UCSD-AML1 (cell line): Measurements from ENCODE around the gene CPSF7.
A peak's percentile ranks its signal among the peaks of the same experiment; 100 is the strongest.
"Not testable (repeated sequence)": the region's sequence is repeated elsewhere in the genome, so short reads cannot be mapped to it uniquely, and the experiment has no call there.

Experiments
- DNase-seq: peaks from one replicate; lab custom pipeline; 2025; ENCODE audit not compliant: unreplicated experiment; lab: John Stamatoyannopoulos, UW

CPSF7 gene

DNA sequence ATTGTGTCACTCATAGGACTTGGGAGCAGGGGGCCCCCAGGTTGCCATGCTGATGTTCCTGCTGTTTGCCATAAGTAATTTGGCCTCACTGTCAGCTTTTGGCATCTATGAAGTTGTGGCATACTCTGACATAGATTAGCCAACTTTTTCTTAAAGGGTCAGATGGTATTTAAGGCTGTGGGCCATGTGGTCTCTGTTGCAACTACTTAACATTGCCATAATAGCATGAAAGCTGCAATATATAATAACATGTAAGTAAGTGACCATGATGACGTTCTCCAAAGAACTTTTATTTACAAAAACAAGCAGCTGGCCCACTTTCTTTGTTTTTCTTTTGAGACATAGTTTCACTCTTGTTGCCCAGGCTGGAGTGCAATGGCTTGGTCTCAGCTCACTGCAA is 39.6 kb downstream of the CPSF7 start:
- DNase-seq: no peak

DNA sequence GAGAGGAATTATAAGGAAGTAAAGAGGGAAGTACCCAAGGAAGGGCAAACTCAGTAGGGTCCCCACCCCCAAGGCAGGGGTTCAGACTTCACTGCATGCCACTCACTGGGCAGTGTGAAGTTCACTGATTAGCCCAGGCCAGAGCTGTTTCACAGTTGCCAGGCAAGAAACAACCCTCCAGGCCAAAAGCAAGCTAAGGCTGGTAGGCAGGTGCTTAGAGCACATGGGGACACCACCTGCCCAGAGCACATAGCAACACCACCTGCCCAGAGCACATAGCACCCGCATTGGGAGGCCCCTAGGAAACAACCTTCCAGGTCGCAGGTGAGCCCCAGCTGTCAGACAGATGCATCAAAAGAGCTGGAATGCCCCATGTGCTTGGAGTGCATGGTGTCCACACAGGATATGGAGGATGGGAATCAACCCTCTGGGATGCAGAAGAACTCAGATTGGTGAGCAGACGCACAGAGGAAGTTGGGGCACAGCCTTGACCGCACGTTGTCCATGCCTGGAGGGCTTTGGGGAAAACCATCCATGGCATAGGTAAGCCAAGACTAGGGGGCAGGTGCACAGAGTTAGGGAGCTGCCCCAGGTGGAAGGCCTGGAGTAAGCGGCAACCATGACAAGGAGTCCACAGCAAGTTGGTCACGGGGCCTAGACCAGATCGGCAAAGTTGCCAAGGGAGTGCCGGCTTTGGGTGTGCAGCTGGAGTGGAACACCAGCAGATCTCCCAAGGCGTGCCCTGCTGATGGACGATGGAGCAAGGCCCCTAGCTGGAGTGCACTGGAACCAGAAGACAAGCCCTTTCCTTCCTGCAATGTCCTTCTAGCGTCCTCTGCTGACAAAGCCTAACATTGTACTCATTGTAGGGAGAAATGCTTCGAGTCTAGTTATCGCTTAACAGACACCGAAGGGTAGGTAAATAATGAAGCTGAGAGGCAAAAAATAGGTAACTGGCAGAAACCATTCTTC is 45.2 kb downstream of the CPSF7 start:
- DNase-seq: peak; percentile 20

DNA sequence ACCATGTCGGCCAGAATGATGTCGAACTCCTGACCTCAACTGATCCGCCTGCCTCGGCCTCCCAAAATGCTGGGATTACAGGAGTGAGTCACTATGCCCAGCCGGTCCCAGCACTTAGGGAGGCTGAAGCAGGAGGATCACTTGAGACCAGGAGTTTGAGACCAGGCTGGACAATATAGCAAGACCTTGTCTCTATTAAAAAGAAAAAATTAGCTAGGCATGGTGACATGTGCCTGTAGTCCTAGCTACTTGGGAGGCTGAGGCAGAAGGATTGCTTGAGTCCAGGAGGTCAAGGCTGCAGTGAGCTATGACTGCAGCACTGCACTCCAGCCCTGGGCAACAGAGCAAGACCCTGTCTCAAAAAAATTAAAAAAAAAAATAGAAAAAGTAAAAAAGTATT is 45.9 kb downstream of the CPSF7 start:
- DNase-seq: not testable (repeated sequence)

DNA sequence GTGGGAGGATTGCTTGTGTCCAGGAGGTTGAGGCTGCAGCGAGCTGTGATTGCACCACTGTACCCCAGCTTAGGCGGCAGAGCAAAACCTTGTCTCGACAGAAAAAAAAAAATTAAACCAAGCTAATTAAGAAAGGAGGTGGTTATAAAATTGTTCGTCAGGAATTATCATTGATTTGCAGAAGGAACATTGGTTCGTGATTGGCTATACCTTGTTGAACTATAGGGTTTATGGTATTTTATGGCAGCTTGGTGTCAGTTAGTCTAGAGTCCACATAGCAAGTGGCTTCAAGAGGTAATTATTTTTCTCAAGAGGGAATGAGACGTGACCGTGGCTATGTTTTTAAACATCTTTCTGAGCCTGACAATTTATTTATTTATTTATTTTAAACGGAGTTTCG is 48.9 kb downstream of the CPSF7 start:
- no peak for DNase-seq

DNA sequence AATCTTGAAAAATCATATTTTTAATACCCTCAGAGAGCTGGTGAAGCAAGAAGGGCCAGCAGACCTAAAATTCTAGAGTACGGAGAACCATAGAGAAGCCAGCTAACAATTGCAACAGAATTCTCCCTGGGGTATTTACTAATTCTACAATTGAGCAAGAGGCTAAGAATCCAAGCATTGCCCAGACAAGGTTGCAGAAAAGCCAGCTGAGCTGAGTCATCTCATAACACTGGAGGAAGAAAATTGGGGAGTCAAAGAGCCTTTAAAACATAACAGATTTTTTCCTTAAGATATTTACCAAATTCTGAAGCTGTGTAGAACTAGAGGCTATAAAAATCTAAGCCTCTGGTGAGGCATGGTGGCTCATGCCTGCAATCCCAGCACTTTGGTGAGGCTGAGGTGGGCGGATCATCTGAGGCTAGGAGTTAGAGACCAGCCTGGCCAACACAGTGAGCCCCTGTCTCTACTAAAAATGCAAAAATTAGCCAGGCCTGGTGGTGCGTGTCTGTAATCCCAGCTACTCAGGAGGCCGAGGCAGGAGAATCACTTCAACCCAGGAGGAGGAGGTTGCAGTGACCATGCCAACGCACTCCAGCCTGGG is 51.0 kb downstream of the CPSF7 start:
- no peak for DNase-seq

DNA sequence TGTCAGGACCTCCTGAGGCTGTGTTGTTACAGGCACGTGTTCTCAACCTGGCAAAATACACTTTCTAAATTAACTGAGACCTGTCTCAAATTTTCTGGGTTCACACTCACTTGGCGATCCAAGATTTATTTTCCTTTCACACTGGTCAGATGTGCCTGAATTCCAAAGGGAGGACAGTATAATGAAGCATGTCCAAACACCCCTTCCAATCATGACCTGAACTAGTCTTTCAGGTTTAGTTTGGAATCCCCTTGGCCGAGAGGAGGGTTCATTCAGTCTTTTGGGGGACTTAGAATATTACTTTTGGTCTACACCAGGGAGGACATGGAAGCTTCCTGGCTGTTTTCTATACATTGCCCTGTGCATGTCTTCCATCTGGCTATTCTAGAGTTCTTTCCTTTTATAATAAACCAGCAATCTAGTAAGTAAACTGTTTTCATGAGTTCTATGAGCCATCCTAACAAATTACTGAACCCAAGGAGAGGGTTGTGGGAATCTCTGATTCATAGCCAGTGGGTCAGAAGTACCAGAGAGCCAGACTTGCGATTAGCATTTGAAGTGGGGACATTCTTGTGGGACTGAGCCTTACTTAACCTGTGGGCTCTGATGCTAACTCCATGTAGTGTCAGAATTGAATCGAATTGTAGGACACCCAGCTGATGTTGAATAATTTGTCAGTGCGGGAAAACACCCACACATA is 52.2 kb downstream of the CPSF7 start:
- no peak for DNase-seq

DNA sequence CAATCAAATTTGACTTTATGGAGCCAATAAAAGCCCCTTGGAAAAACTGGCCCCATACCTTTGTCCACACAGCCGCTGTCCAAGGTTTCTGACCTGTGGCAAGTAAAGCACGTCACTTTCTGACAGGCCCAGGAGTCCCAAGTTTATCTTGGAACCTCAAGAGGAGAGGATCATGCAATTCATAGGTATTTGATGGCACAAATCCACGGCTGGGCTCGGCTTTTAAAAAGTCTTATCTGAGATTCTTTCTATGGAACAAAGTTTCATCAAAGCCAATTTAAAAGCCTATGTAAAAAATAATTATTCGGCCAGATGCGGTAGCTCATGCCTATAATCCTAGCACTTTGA is 54.0 kb downstream of the CPSF7 start:
- DNase-seq: no peak

DNA sequence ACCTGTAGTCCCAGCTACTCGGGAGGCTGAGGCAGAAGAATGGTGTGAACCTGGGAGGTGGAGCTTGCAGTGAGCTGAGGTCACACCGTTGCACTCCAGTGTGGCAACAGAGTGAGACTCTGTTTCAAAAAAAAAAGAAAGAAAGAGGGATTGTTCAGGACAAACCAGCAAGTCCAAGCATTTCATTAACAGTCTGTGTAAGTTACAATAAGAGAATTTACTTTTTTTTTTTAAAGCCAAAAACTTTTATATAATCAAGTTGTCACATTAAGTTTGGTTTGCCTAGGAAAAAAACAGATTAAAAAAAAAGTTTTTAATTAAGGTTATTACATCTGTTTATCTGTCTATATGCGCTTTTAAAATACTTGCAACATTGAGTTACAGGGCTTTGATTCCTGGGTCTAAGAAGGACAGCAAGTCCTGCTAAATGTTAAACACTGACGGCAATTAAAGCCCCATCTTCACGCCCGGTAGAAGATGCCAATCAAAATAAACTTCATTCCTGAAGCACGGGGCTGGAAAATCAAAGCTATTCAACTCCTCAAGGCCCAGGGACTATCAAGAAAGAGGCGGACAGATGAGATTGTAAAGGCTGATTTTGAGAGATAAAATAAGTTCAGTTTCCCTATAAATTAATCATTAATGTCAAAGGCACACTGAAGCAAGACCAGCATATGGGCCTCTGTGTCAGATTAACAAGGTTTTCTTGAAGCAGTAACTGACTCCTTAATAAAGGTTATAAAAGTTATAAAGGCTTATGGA is 56.9 kb downstream of the CPSF7 start:
- no peak for DNase-seq

DNA sequence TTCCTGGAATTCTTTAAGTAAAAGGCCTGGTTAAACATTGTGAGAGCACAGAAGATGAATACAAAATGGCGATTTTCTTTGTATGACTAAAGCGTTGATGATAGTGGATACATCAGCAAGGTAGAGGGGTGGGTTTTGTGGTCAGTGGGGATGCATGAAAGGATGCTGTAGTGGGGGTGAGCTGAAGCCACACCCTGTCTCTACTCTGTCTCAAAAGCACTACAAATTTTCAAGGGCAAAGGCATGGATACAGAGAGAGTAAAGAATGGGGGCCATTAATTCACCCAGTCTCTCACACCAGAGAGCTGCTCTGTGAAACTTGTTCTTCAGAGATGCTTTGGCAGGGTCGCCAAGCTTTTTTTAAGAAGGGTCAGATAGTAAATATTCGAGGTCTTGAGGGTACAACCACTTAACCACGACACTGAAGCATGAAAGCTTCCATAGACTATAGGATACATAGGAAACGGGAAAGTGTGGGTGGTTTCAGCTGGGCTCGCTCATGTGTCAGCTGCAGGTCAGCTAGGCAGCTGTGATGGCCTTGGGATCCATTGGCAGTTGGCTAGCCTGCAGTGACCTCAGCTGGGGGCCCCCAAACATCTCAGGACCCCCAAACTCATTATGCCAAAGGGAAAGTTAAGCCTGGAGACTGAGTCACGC is 59.3 kb downstream of the CPSF7 start:
- DNase-seq: no peak

DNA sequence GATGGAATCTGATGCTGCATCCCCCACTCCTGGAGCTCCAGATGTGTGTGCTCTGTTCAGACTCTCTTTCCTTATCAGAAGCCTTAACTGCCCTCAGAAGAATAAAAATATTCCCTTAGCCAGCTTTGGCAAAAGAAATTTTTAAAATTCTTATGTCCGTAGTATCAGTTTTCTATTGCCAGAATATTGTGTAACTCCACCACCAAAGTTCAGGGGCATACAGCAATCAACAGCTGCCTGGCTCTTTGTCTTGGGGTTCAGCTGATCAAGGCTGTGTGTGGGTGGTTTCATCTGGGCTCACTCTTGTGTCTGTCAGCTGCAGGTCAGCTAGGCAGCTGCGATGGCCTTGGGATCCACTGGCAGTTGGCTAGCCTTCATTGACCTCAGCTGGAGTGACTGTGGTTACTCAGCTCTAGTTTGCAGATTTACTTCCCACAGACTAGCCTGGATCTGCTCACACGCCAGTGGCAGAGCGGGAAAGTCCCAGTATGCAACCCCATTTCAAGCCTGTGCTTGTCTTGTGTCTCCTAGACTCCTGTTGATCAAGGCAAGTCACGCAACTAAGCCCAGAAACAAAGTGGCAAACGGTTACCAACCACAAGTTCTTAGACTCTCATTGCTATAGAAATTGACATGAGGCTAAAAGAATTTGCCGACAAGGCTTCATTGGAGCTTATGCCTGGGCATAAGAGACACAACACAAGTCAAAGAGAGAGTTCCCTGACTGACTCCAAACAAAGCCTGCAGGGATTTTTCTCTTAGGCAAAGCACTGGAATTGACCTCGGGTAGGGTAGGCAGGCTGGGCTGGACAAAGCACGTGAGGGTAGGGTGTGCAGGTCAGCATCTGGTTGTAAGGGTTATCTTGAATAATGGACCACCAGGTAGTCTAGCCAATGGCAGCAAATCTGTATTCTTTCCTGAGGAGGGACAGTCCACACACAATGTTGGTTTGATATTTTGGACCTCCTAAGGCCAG is 60.1 kb downstream of the CPSF7 start:
- DNase-seq: no peak

DNA sequence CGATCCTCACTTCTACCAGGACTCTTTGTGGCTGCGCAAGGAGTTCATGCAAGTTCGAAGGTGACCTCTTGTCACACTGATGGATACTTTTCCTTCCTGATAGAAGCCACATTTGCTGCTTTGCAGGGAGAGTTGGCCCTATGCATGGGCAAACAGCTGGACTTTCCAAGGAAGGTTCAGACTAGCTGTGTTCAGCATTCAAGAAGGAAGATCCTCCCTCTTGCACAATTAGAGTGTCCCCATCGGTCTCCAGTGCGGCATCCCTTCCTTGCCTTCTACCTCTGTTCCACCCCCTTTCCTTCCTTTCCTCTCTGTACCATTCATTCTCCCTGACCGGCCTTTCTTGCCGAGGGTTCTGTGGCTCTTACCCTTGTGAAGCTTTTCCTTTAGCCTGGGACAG is 61.1 kb downstream of the CPSF7 start:
- DNase-seq: no peak

DNA sequence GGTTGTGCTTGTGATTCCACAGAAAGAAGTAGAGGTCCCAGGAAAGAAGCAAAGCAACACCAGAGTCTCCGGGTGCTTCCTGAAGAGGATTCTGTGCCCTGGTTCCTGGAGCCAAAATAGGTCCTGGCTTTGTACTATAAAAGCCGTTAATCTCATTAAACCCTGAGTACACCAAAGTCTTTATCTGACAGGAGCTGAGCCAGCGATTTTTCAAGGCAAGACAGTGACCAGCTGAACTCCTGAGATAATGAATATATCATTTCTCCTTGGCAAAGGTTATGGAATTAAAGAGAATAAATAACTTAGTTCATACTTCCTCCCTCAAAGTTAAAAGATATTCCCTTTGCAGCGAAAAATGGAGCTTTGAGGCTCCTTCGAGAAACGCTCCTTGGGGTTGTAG is 62.4 kb downstream of the CPSF7 start:
- no peak for DNase-seq

DNA sequence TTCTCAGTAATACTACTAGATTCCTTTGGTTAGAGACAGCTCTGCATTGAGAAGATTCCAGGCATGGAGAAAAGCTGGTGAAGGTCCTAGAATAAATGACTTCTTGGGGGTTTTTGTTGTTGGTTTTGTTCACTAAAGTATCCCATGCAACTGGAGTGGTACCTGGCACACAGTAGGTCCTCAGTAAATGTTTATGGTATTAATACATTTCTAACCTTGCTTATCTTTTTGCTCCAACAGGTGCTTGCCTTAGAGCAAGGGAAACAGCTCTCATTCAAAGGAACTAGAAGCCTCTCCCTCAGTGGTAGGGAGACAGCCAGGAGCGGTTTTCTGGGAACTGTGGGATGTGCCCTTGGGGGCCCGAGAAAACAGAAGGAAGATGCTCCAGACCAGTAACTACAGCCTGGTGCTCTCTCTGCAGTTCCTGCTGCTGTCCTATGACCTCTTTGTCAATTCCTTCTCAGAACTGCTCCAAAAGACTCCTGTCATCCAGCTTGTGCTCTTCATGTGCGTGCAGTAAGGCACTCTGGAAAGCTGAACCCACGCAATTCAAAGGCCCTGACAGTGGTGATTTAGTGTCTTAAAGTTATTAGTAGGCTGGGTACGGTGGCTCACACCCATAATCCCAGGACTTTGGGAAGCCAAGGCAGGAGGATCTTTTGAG is 65.6 kb downstream of the CPSF7 start:
- DNase-seq: no peak

DNA sequence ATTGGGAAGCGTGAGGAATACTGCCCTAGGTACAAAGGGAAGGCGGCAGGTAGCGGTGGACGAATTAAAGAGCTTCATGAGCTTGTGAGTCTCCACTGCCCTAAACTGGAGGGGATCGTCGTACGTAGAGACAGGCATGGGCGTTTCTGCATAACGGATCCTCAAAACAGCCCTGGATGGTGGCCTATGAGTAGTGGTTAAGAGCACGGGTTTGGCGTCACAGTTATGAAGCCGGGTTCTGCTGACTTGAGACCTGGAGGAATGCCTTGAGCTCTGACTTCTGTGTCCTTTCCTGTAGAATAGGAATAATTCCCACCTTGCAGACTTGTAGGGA is 67.3 kb downstream of the CPSF7 start:
- DNase-seq: no peak

DNA sequence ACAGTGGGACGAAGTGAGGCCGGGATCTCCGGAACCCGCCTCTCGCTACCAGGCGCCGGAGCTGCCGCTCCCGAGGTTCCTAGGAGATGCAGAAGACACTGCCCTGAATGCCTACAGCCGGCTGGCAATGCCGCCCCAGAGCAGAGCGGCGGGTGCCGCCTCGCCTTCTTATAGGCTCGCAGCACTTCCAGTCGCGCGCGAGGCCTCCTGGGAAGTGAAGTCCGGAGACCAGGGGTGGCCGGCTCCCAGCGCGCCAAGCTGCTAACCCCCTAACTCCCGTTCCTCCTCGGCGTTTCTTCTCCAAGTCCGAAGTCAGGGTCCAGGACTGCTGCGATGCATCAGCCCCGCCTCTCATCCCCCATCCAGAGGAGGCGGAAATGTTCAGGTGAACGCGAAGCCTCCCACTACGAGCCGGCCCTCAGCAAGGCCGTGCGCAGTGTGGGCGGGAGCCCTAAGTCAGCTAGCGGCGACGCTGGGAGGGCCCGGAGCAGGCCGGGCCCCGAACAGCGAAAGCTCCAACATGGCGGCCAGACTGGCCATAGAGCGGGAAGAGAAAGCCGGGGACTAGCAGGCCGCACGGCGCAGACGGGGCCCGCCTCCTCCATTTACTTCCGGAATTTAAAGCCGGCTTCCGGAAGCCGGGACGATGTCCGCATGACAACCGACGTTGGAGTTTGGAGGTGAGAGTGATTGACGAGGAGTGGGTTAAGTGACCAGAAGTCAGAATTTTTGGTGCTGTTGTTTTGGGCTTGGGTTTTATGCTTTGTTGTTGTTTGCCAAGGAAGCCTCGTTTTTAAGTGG is 67.8 kb downstream of the CPSF7 start, which contains the start of the genes CYB561A3 and TMEM138:
Gene CYB561A3 (minus strand): TSS at position 142 of the 801 bp plus-strand sequence. CDS start 5,169 bp downstream, outside the sequence.
Gene TMEM138 (plus strand): TSS at position 634 of the 801 bp plus-strand sequence. CDS start 2,017 bp downstream, outside the sequence.
- DNase-seq: peak; percentile 94

DNA sequence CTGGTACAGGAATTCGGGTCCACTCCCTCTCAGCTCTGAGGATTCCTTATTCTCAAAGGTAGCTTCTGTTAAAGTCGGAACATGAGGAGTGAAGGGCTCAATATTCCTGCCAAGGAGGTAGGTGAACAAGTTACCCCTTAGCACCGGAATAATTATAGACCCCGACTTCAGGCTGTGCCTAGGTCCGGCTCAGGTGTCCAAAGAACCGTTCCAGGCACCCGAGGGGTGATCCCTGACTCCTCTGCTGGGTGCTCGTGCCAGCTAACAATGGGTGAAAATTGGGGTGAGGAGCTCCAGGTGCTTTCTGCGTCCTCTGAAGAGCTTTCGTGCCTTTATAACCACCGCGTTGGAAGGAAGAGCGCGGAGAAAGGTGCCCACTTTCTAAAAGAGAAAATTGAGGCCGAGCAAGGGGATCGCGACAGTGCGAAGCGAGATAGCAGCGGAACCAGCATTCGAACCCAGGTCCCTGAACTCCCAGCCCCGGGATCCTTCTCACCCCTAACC is 68.5 kb downstream of the CPSF7 start:
- no peak for DNase-seq

DNA sequence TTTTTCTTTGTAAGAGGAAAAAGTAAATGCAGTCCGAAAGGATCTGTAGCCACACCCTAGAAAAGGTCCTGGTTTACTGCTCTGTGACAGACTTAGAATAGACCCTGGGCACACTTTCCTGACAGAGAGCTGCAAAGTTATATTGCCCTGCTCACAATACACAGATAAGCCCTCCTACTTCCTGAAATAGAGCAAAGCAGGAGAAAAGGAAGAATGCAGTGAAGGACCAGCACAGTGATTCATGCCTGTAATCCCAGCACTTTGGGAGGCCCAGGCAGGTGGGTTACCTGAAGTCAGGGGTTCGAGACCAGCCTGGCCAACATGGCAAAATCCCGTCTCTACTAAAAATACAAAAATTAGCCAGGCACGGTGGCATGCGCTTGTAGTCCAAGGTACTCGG is 70.3 kb downstream of the CPSF7 start:
- DNase-seq: no peak

DNA sequence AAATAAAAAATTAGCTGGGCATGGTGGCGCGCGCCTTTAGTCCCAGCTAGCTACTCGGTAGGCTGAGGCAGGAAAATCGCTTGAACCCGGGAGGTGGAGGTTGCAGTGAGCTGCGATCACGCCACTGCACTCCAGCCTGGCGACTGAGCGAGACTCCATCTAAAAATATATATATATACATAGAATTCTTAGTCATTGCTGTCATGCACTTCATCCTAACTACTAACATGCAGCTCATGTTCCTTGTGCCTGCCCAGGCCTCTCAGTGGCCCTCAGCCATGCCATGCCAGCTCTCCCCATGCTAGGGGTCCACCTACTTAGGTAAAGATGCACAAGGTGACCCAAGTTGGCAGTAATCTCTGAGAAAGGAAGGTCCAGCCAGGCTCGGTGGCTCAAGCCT is 71.2 kb downstream of the CPSF7 start:
- DNase-seq: no peak
